ENCODE results near the gene CHCHD3.

- no peak for TF ChIP-seq POLR2A (IDR thresholded peaks at IDR 0.05)
- no peak for TF ChIP-seq CTCF (IDR thresholded peaks at IDR 0.05)
Measured at GRCh38 chr7:133118261-133118660, 36.4 kb upstream of the CHCHD3 start.

Data from vagina (tissue), 2 donors.